H1 (cell line): ENCODE data around the gene EDEM2. TPM values are rescaled to one million over a fixed set of nuclear protein-coding genes. Genes with fewer than 3 reads are reported as not detected.
A peak's percentile ranks its signal among the peaks of the same experiment; 100 is the strongest.

ENCODE experiments used
- BRCA1 ChIP-seq: IDR thresholded peaks from 2 replicates; pipeline ENCODE4 v1.6.1; 2012; ENCODE audit warnings: low read depth, low read length, improper control_type of control experiment
- CHD7 ChIP-seq: fragments of 300-600 bp; sonication (generic); IDR thresholded peaks from 2 replicates; pipeline ENCODE4 v1.7.1; 2012; ENCODE audit warnings: low read length, moderate library complexity, mild to moderate bottlenecking, inconsistent platforms; ENCODE audit not compliant: insufficient replicate concordance
- CTBP2 ChIP-seq: IDR thresholded peaks from 2 replicates; pipeline ENCODE4 v1.7.0; 2011; ENCODE audit warnings: borderline replicate concordance, mild to moderate bottlenecking, moderate library complexity, mixed read lengths, low read length; ENCODE audit not compliant: insufficient read depth, insufficient read length
- GABPA ChIP-seq: IDR thresholded peaks from 2 replicates; pipeline ENCODE4 v1.6.1; 2011; ENCODE audit warnings: mild to moderate bottlenecking, low read length, moderate library complexity, borderline replicate concordance; ENCODE audit not compliant: insufficient read depth
- KDM1A ChIP-seq: fragments of 200-600, 300-600 bp; sonication (generic); IDR thresholded peaks from 2 replicates; pipeline ENCODE4 v1.7.1; 2016; ENCODE audit warnings: mild to moderate bottlenecking, low read length, borderline replicate concordance
- MAFK ChIP-seq: IDR thresholded peaks from 2 replicates; pipeline ENCODE4 v1.6.1; 2012; ENCODE audit warnings: low read depth, mild to moderate bottlenecking, improper control_type of control experiment, low read length
- NANOG ChIP-seq: IDR thresholded peaks from 2 replicates; pipeline ENCODE4 v1.6.1; 2011; ENCODE audit warnings: low read length, low read depth, mild to moderate bottlenecking, inconsistent platforms; ENCODE audit not compliant: insufficient read depth, poor library complexity, severe bottlenecking
- RFX5 ChIP-seq: IDR thresholded peaks from 2 replicates; pipeline ENCODE4 v1.6.1; 2011; ENCODE audit warnings: low read depth, low read length, improper control_type of control experiment, borderline replicate concordance
- SP1 ChIP-seq: IDR thresholded peaks from 2 replicates; pipeline ENCODE4 v1.6.1; 2011; ENCODE audit warnings: low read depth, low read length
- SP4 ChIP-seq: IDR thresholded peaks from 2 replicates; pipeline ENCODE4 v1.6.1; 2012; ENCODE audit warnings: low read length, inconsistent platforms
- SRF ChIP-seq: IDR thresholded peaks from 2 replicates; pipeline ENCODE4 v1.6.1; 2011; ENCODE audit warnings: mild to moderate bottlenecking, low read depth, low read length, moderate library complexity
- polyA plus RNA-seq, 7 experiments: library from polyadenylated mRNA; depleted of rRNA in 3 of 7; stranded (reverse) in 5 of 7; unstranded in 2 of 7; fragments of >200 nt in 5 of 7; fragments of 200-250 nt in 2 of 7; gene quantifications; 1 replicate in 5 of 7; 2 replicates in 1 of 7; 4 replicates in 1 of 7; pipeline versions ENCODE4 v1.2.1 to v1.2.3, GENCODE V29; 2011 to 2013; ENCODE audit warnings: missing spikeins in 2 of 7, mixed read lengths in 2 of 7
- total RNA-seq: library from RNA; stranded (reverse); fragmentation: NEBNext Ultra II Directional; extraction: Animal tissue kit (Norgen Biotek cat#: 25700); gene quantifications from 2 replicates; pipeline ENCODE4 v1.2.1, GENCODE V29; 2021

Gene EDEM2
- total and polyA plus RNA-seq, 2 of the 8 experiments (the other 6 are each of a cell fraction or from before 2014, with no cell fraction given) = 15.2 to 19.6 TPM

GRCh38 chr20:35171753-35172433 is 24.8 kb upstream of the EDEM2 start, which contains the start of gene PROCR (continued):
- TF ChIP-seq CHD7 = no peak
- TF ChIP-seq SP4 = no peak
- no peak for TF ChIP-seq GABPA
- no peak for TF ChIP-seq SRF
- no peak for TF ChIP-seq KDM1A
- no peak for TF ChIP-seq CTBP2
- TF ChIP-seq NANOG = no peak
- TF ChIP-seq SP1 = peak; percentile 37; the same call in 1 of the 2 replicates
- no peak for TF ChIP-seq MAFK
- TF ChIP-seq BRCA1 = no peak
- no peak for TF ChIP-seq RFX5
